Activated CD4-positive, alpha-beta T cell treated with anti-CD3 and anti-CD28 coated beads for 4 hours (primary cell): ENCODE measurements around the gene AKAP3.

Experiments used
- DNase-seq, 2 donors: peaks; one replicate each; pipeline ENCODE4 v3.0.0-alpha.2; 2020

The AKAP3 gene

GRCh38 chr12:4648501-4649357, at the start of gene AKAP3, which contains the start of gene NDUFA9:
Gene AKAP3, minus strand, starts transcription at chr12:4649051. Its CDS starts 10,855 bp downstream, at chr12:4638196.
Gene NDUFA9, plus strand, starts transcription at chr12:4649114. Its CDS starts 13 bp downstream, at chr12:4649127.
- DNase-seq = peak; percentile 71 to 74

- peak in 1 of 2 donors; percentile 3 for DNase-seq
These were observed 41.9 kb upstream of the AKAP3 start for GRCh38 chr12:4690760-4691159.

GRCh38 chr12:4685317-4685716, 36.5 kb upstream of the AKAP3 start:
- DNase-seq = no peak

GRCh38 chr12:4681732-4682131, 32.9 kb upstream of the AKAP3 start:
- DNase-seq = no peak

- no peak for DNase-seq
These were observed 30.9 kb upstream of the AKAP3 start for GRCh38 chr12:4679711-4680110.

DNA sequence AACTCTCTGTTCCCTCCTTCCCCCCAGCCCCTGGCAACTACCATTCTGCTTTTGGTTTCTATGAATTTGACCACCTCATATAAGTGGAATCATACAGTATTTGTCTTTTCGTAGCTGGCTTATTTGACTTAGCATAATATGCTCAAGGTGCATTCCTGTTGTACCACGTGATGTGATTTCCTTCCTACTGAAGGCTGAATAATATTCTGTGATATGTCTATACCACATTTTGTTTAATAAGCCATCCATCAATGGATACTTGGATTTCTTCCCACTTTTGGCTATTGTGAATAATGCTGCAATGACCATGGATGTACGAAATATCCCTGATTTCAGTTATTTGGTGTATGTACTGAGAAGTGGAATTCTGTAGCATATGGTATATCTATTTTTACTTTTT, 16.4 kb upstream of the AKAP3 start:
- no peak for DNase-seq

DNA sequence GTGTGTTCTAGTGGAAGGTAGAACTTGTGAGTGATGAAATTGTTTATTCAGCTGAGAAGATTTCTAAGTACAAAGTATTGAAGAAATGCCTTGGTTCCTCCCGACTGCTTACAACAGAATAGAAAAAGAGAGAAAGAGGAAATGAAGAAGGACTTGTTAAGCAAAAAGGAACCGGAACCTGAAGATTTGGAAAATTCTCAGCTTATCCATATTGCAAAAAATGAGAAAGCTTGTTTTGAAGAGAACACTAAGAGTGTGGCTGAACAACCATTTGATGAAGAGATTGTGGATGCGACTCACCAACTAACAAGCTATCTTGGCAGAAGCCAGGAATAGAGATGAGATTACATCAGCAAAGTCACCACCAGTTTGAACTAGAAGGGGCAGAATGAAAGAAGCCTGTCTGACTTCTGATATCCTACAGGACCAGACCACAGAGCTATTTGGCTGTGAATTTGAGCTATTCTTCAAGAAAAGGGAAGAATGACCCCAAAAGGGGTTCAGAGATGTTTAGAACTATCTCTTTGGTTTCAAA, 15.2 kb upstream of the AKAP3 start:
- DNase-seq = no peak

- DNase-seq = no peak
These were observed 4.8 kb upstream of the AKAP3 start for GRCh38 chr12:4653691-4654090.

DNA sequence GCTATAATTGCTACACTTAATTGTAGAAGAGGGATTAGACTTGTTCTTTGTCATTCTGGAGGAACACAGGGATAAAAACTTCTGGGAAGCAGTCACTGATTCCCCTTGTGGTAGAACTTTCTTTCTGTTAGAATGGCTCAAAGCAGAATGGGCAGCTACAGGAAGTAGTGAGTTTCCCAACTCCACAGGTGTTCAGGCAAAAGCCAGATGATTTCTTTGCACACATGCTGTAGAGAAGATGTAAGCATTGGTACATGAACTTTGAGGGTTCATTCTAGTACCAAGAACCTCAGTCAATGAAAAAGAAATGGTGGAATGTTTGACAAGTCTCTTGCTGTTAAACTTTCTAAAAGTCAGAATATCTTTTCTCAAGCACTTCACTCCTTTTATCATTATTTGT, 4.4 kb upstream of the AKAP3 start:
- no peak for DNase-seq

DNA sequence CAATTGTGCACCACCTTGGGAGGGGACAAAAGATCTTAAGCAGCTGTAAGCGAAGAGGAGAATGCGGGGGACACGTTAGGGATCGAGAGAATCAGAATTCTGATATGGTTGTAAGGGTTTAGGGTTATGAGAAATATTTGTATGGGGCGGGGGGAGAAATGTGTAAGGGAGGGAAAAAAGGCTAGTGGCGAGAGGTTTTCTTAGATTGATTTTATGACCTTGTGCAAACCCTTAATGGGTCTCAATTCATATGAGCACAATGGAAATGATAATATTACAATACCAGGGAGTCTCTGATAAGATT, 459 bp upstream of the AKAP3 start:
- DNase-seq = no peak

DNA sequence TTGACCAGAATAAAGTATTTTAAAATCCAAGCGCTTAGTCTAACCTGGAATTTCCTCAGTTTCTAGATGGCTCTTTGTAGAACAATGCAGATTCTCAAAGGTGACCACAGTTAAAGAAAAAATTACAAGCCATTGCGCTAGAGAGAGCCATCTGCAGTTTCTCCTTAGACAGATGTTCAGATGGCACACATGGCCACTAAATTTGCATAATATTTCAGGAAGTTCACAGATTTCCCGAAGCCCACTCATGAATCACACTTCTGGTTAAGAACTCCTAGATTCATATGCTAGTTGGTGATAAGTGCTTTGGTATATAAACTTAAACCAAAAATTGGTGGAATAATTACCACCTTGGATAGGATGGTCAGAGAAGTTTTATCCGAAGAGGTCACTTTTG, 749 bp downstream of the AKAP3 start:
- DNase-seq = peak in 1 of 2 donors; percentile 1

DNA sequence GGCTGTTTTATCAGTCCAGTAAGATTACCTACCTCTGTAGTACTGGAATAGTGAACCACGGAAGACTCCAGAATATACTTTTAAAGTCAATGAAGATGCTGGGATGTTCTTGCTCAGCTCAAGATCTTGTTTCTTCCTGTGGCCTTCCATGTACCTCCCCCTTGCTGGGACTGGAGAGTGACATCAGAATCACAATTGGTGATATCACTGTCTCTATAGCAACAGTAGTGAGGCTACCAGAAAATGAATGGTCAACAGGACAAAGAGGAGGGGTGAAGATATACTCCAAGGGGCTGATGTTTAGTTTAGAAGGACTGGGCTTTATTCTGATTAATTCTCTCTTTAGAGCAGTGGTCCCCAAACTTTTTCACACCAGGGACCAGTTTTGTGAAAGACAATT, 3.8 kb downstream of the AKAP3 start:
- DNase-seq = no peak

- no peak for DNase-seq
These were observed 5.1 kb downstream of the AKAP3 start for GRCh38 chr12:4643747-4644146.

- no peak for DNase-seq
These were observed 18.6 kb downstream of the AKAP3 start for GRCh38 chr12:4630262-4630661.

DNA sequence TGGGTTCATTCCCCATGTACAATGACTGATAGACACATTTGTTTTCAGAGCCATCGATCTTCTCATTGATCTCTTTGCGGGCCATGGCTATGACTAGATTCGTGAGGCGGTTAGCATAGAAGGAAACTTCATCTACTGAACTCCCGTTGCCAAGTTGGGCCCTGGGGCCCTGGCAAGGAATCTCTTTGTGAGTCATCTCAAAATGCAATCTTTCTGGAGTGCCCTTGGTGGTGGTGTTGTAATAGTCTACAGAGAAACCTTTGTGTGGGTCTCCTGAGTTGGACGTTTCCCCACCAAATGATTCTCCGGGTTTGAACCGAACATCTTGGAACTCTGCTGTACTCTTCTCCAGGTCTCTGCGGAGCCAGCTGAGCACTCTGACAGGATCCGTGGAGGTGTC, 20.4 kb downstream of the AKAP3 start:
- DNase-seq = no peak

GRCh38 chr12:4626543-4626942, 22.3 kb downstream of the AKAP3 start:
- no peak for DNase-seq

- no peak for DNase-seq
These were observed 27.3 kb downstream of the AKAP3 start for GRCh38 chr12:4621511-4621910.

- DNase-seq = no peak
These were observed 33.2 kb downstream of the AKAP3 start for GRCh38 chr12:4615667-4616066.

DNA sequence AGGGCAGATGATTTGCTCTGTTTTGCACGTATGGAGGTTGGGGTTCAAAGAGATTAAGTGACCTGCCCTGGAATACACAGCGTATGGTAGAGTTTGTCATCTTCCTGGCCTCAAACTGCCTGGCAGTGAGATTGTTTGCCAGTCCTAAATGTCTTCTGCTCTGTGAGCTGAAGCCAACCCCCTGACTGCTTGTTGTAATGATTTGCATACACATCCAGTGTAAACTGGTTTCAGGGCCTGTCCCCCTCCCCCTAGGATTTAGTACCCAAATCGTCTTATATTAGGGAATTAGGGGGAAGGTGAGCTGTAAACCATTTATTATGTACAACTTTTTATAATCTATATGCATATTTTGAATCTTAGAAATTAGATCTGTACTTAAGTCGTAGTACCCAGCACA, 38.4 kb downstream of the AKAP3 start:
- DNase-seq = no peak

- no peak for DNase-seq
These were observed 39.8 kb downstream of the AKAP3 start for GRCh38 chr12:4609071-4609470.

- DNase-seq = no peak
These were observed 41.8 kb downstream of the AKAP3 start for GRCh38 chr12:4607056-4607455.

DNA sequence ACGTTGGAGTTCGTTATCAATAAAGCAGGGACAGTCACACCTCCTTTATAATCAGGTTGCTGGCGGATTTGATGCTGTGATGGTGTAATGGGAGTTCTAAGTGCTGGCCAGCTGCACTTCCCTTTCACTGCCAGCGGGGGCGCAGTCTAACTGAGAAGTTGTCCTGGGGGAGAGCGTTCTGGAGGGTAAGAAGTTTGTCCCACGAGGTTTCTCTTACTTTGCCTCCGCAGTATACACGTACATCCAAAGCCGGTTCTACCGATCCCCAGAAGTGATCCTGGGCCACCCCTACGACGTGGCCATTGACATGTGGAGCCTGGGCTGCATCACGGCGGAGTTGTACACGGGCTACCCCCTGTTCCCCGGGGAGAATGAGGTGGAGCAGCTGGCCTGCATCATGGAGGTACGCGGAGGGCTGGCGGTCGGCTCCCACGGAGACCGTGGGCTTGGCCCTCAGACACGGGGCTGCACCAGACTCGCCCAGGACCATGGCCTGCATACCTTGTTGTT, 44.1 kb downstream of the AKAP3 start:
- peak; percentile 76 to 80 for DNase-seq

GRCh38 chr12:4603946-4604345, 44.9 kb downstream of the AKAP3 start:
- no peak for DNase-seq

GRCh38 chr12:4603421-4603820, 45.4 kb downstream of the AKAP3 start:
- DNase-seq = no peak

- DNase-seq = no peak
These were observed 53.0 kb downstream of the AKAP3 start for GRCh38 chr12:4595881-4596280.
